HG03066 (cell line): ENCODE measurements around the gene ZNF638.
"Not testable (repeated sequence)": the region's sequence is repeated elsewhere in the genome, so short reads cannot be mapped to it uniquely, and the experiment has no call there.

Source experiments
- ATAC-seq: cut with Tn5 transposase; IDR thresholded peaks from one replicate; pipeline ENCODE4 v1.9.1; 2021; ENCODE audit warnings: low read depth; ENCODE audit not compliant: unreplicated experiment

The ZNF638 gene, protein sequence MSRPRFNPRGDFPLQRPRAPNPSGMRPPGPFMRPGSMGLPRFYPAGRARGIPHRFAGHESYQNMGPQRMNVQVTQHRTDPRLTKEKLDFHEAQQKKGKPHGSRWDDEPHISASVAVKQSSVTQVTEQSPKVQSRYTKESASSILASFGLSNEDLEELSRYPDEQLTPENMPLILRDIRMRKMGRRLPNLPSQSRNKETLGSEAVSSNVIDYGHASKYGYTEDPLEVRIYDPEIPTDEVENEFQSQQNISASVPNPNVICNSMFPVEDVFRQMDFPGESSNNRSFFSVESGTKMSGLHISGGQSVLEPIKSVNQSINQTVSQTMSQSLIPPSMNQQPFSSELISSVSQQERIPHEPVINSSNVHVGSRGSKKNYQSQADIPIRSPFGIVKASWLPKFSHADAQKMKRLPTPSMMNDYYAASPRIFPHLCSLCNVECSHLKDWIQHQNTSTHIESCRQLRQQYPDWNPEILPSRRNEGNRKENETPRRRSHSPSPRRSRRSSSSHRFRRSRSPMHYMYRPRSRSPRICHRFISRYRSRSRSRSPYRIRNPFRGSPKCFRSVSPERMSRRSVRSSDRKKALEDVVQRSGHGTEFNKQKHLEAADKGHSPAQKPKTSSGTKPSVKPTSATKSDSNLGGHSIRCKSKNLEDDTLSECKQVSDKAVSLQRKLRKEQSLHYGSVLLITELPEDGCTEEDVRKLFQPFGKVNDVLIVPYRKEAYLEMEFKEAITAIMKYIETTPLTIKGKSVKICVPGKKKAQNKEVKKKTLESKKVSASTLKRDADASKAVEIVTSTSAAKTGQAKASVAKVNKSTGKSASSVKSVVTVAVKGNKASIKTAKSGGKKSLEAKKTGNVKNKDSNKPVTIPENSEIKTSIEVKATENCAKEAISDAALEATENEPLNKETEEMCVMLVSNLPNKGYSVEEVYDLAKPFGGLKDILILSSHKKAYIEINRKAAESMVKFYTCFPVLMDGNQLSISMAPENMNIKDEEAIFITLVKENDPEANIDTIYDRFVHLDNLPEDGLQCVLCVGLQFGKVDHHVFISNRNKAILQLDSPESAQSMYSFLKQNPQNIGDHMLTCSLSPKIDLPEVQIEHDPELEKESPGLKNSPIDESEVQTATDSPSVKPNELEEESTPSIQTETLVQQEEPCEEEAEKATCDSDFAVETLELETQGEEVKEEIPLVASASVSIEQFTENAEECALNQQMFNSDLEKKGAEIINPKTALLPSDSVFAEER (N-terminal part only)

DNA sequence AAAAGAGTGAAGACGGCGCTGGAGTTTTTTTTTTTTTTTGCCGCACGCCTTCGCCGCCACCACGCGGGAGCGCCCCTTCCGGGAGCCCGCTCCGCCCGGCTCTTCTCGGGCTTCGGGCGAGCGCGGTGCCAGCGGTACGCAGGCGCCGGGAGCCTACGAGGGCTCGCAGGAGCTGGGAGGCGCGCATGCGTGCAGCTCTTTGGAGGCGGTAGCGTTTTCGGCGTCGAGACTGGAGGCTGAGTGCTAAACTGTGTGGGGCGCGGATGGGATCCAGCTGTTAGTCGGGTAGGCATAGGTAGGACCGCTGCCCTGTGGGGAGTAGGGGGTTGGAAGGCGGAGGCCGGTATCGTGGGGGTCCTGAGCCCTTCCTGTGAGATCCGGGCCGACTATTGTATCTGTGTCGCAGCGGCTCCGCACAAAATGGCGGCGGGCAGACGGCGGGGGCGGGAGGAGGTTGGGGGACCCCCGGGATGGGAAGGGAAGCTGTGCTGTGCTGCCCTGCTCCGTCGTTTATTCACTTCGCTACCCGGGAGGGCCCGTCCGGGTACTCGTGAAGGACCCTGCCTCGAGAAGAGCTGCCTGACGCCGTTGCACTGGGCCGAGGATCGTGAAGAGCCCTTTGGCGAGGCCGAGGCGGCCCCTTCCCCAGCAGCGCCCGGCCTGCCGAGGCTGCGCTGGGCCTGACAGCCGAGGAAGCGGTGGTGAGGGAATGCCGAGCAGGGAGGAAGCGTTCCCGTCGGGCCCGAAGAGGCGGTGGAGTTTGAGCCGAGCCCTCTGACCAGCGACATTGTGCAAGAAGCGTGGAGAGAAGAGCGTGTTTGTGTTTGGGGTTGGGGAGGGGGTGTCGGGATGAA, at the start of gene ZNF638:
Gene ZNF638, plus strand, starts transcription at position 202 of the 854 bp plus-strand sequence. CDS start 17,173 bp downstream, outside the sequence.
- ATAC-seq, result peak; percentile 93

DNA sequence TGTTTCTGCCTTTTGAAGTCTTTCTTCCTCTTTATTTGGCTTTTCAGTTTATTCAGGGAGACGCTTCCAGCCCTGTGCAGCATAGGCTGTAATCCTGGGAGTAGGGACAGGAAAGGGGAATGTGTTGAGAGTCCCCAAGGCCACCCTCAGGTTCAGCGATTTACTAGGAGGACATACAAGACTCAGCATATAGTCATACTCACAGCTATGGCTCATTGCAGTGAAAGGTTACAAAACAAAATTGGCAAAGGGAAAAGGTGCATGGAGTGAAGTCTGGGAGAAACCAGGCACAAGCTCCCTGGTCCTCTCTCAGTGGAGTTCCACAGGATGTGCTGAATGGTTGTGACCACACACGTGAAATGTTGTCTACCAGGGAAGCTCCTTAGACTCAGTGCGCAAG, 49.6 kb upstream of the ZNF638 start:
- ATAC-seq, result no peak

DNA sequence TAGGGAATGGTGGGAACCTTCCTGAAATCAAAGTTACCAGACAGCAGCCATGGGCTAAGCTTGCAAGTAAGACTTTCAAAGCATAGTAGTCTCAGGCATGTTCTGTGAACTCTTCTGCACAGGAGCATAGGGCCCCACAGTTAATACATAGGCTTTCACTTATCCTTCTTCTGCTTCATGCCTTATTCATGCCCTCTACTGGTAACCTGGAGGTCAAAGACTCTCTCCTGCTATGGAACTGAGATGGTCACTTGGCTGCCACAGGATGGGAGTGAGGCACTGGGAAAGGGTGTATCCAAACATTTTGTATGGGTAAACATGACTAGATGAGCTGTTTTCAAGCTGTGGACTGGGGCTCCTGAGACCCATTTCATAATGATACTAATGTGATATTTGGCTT, 49.1 kb upstream of the ZNF638 start:
- no peak for ATAC-seq

DNA sequence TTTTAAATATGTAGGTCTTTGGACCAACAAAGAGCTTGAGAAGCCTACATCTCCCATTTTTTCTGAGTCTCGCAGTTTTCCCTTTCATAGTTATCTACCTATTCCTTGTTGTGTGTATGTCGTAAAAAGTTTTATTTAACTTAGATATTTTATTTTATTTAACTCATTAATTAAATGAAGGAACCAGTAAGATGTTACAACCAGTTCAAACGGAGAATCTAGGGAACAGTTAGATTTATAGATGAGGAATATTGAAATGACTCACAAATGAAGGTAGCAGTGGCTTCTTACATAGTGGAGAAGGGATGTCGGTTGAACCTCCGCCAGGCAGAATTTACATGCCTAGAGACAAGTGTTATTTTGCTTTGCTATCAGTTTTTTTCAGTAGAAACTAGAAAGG, 48.5 kb upstream of the ZNF638 start:
- no peak for ATAC-seq

DNA sequence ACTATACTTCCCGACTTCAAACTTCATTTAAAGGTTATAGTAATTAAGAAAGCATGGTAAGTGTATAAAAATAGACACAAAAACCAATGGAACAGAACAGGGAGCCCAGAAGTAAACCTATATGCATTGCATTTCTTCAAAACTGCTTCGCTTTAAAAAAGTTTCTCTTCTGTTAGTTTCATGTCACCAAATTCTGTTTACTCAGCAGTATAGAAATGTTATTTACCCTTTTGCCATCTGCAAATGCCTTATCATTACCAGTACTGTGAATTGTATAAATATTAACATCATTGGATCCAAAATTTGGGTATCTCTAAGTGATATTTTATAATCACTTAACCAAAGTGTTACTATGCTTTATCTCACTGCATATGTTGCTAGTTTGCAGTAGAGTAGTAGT, 45.9 kb upstream of the ZNF638 start:
- no peak for ATAC-seq

DNA sequence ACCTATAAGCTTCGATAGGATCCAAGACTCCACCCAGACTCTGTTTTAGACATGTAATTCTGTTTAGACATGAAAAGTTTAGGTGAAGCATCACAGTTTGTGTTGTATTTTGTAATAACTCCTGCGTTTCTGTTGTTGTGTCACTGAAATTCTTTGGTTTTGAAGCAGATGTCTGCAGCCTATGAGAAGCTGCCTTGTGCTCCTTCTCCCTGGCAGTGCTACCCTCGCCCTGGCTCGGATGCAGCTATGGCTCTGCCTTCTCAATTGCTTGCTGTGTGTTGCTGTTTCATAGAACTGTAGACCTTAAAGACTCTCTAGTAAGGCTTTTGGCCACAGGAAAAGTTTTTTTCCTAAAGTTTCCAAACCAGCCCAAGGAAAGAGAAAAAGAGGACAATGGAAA, 40.2 kb upstream of the ZNF638 start:
- ATAC-seq, result no peak

DNA sequence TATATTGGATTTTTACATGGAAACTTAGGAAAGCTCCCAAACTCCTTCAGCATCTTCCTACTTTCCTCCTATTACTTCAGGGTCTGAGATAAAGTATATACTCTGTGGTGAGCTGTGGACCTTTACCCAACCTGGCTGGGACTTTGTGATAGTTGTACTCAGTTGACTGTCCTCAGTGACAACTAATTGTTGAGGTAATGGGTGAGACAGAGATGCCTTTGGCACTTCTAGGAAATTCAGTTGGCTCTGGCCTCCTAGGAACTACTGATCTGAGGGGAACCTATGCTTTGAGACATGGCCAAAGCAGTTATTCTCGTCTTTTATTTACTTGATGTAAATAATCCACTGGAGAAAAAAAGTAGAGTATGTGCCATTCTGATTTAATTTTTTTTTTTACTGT, 39.4 kb upstream of the ZNF638 start:
- ATAC-seq, result no peak

DNA sequence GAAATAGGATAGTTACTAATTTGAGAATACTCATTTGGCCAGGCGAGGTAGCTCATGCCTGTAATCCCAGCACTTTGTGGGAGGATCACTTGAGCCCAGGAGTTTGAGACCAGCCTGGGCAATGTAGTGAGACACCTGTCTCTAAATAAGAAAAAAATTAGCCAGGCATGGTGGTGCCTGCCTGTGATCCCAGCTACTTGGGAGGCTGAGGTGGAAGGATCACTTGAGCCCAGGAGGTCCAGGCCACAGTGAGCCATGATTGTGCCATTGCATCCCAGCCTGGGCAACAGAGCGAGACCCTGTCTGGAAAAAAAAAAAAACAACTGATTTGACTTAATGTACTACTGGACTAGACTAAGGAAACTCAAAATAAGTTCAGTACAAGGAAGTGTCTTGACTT, 32.7 kb upstream of the ZNF638 start:
- no peak for ATAC-seq

DNA sequence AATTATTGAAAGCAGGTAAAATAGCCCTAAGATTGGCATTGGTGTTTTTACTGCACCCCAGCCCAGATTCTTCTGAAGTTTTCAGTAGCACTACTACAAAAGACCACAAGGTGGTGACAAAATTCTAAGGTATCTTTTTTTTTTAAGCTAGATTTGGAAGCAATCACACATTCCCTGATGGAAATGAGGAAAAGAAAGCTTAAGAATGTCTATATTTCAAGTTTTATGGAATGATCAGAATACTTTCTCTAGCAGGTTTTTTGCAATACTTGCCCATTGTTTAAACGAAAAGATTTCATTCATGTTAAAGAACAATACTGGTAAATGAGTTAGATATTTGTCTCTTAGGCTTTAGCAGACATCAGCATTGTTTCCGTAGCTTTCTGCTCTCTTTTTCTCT, 32.1 kb upstream of the ZNF638 start:
- no peak for ATAC-seq

DNA sequence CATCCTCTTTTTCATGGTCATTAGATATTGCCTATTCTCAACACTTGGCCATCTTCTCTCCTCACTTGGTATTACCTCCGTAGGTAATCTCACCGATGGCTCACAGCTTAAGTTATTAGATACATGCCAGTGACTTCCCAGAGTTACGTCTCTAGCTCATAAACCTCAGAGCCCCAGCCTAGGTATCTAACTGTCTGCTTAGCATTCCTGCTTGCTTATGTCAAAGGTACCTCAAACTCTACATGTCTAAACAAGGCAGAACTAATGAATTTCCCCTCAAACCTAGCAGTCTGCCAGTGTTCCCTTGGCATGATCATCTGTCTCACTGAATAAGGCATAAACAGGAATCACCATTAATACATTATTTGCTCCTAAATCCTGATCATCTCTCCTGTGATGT, 27.7 kb upstream of the ZNF638 start:
- ATAC-seq, result no peak

DNA sequence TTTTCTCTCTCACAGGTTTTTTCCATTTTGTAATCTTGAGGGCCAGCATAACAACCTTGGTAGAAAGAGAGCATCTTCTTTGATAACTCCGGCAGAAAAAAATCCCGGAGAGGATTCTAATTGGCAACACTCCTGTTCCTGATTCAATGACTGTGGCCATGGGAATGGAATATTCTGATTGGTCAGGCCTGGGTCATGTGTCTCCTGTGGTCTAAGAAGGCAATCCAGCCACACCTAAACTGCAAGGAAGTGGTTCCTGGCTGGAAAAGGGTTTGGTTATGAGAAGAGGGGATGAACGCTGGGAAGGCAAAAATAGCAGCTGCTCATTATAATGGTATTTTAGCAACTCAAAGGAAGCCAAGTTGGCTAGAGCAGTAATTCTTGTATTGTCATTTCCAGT, 24.8 kb upstream of the ZNF638 start:
- ATAC-seq, result no peak

DNA sequence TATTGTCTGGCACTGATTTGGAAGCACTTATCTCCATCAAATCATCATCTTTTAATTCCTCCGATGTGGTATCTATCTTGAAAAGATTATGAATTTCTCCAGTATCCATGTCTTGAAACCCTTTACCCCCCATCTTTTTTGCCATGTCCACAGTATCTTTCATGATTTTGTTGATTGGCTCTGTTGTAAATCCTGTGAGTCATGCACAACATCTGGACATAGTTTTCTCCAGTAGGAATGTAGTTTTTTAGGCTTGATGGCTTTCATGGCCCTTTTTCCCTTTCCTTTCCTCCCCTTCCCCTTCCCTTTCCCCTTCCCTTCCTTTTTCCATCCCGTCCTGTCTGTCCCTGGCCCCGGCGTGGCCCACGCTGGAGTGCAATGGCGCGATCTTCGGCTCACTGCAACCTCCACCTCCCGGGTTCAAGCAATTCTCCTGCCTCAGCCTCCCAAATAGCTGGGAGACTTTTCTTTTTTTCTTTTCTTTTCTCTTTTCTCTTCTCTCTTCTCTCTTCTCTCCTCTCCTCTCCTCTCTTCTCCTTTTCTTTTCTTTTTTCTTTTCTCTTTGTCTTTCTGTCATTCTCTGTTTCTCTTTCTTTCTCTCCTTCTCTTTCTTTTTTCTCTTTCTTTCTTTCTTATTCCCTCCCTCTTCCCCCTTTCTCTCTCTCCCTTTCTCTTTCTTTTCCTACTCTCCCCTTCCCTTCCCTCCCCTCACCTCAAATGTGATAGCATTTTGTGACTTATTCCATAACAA, 18.4 kb upstream of the ZNF638 start:
- no peak for ATAC-seq

DNA sequence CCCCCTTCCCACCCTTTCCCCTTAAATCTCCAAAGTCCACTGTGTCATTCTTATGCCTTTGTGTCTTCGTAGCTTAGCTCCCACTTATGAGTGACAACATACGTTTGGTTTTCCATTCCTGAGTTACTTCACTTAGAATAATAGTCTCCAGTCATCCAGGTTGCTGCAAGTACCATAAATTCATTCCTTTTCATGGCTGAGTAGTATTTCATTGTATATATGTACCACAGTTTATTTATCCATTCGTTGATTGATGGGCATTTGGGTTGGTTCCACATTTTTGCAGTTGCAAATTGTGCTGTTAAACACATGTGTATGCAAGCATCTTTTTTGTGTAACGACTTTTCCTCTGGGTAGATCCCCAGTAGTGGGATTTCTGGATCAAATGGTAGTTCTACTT, 14.5 kb upstream of the ZNF638 start:
- ATAC-seq, result no peak

DNA sequence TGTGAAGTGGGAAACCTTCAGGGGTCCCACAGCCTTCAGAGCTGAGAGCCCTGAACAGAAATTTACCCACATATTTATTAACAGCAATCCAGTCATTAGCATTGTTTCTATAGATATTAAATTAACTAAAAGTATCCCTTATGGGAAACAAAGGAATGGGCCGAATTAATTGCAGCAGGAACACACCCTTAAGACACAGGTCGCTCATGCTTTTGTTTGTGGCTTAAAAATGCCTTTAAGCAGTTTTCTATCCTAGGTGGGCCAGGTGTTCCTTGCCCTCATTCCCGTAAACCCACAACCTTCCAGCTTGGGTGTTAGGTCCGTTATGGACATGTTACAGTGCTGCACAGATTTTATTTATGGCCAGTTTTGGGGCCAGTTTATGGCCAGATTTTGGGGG, 13.7 kb upstream of the ZNF638 start:
- ATAC-seq, result not testable (repeated sequence)

DNA sequence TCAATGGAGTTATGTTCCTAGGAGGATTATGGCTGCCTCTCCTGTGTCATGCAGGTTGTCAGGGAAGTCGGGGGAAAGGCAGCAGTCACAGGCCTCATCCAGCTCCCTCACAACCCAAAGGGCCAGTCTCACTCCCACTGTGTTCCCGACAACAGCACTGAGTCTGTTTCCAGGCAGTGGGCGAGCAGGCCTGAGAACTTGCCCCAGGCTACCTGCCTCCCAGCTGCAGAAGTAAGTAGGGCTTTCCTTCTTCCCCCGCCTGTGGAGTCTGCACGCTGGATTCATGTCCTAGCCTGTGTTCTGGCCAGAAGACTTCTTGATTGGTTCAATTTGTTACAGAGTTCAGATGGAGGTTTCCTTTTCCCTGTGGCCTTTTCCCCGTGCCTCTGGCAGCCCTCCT, 8.2 kb upstream of the ZNF638 start:
- no peak for ATAC-seq

DNA sequence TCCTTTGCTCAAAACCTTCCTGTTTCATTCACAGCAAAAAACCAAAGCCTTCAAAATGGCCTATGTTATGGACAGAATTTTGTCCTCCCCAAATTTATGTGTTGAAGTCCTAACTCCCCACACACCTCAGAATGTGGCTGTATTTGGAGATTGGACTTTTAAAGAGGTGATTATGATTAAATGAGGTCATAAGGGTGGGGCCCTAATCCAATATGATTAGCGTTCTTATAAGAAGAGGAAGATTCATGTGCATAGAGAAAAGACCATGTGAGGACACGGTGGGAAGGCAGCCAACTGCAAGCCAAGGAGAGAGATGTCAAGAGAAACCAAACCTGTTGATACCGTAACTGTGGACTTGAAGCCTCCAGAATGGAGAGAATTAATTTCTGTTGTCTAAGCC, 4.6 kb upstream of the ZNF638 start:
- no peak for ATAC-seq

DNA sequence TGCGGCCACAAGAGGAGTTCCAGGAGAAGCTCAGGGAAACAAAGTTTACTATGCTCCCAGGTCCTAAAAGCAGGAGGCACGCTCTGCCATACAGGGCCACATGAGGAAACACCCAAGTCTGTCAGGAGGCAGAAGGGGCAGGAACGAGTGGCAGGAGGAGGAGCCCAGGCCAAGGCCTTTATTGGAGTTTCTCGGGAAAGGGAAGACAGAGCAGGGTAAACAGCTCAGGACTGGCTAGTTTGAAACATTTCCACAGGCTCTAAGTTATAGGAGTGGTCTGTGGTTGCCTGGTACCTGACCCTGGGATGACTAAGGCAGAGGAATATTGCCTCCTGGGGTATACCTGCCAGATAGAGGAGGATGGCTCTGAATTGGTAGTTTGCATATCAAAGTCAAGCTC, 3.7 kb upstream of the ZNF638 start:
- no peak for ATAC-seq

DNA sequence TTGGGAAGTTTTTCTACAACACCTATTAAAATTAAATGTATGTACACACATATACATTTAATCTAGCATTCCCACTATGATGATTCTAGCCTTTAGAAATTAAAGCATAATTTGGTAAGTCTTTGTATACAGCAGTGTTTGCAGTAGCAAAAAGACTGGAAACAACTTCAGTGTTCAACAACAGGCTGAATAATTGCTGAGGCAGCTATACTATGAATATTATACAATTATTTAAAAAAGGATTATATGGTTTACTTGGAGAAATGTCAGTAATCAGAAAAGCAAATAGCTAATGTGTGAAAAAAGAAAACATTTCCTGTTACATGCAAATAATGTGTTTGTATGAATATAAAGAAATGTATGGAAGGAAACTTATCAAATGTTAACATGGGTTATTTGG, 1.4 kb upstream of the ZNF638 start:
- ATAC-seq, result no peak

DNA sequence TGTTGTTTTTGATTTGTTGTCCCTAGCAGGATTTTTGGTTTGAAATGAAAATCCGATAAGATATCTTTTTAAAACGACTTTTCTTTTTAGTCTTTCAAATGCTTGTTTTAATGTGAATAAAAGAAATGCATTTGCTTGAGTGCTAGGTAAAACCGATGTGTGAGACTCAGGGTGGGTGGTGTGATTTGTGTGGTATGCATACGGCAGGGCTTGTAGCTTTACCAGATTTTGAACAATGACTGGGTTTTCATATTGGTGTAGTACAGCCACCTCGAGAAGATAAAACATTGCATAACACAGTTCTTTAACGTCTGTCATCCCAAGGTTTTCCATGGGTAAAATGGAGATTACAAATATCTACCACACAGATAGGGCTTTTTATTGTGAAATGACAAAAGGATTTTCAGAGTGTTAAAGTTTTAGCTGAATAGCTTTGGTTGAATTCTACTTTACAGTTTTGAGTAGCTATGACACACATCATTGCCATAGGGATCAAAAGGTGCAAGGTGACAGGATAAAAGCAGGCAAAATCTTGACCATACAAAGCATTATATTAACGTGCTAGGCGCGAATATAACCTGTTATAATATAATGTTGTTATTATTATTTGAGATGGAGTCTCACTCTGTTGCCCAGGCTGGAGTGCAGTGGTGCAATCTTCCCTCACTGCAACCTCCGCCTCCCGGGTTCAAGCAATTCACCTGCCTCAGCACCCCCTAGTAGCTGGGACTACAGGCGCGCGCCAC, 824 bp upstream of the ZNF638 start:
- no peak for ATAC-seq
